Stimulated activated memory B cell treated with anti-CD40 and anti-IgM and Interleukin-4, amounts not matched to agents 10 μg/mL and 1 μg/mL and 100 μg/mL, for 72 hours (primary cell): ENCODE data around the gene CORO2B.

ENCODE experiments used
- ATAC-seq: fragments of 150-1000 bp; cut with Tn5 transposase; 2 replicates; pipeline ENCODE4 v1.10.0; 2021
- H3K27ac Mint-ChIP-seq: one replicate; pipeline ENCODE4 v1.8.0; 2022; ENCODE audit warnings: mild to moderate bottlenecking, mixed read lengths
- H3K27me3 Mint-ChIP-seq: one replicate; pipeline ENCODE4 v1.8.0; 2022; ENCODE audit warnings: mixed read lengths
- H3K36me3 Mint-ChIP-seq: one replicate; pipeline ENCODE4 v1.8.0; 2022; ENCODE audit warnings: mixed read lengths
- H3K4me1 Mint-ChIP-seq: one replicate; pipeline ENCODE4 v1.8.0; 2022; ENCODE audit warnings: mixed read lengths
- H3K4me3 Mint-ChIP-seq: one replicate; pipeline ENCODE4 v1.8.0; 2022; ENCODE audit warnings: mild to moderate bottlenecking, moderate library complexity, mixed read lengths
- H3K9me3 Mint-ChIP-seq: one replicate; pipeline ENCODE4 v1.8.0; 2022; ENCODE audit warnings: mixed read lengths

CORO2B gene

GRCh38 chr15:68775671-68776476, 197.1 kb downstream of the CORO2B start:
- Mint-ChIP-seq H3K4me3 (no peak overlapping the region), H3K27me3 (no peaks in the 10 kb centered on the region), H3K9me3 (no peaks in the 10 kb centered on the region), H3K4me1 (no peaks in the 10 kb centered on the region), H3K27ac (no peak overlapping the region), H3K36me3 (peaks cover 16% of the 10 kb centered on the region)
- no peak for ATAC-seq

DNA sequence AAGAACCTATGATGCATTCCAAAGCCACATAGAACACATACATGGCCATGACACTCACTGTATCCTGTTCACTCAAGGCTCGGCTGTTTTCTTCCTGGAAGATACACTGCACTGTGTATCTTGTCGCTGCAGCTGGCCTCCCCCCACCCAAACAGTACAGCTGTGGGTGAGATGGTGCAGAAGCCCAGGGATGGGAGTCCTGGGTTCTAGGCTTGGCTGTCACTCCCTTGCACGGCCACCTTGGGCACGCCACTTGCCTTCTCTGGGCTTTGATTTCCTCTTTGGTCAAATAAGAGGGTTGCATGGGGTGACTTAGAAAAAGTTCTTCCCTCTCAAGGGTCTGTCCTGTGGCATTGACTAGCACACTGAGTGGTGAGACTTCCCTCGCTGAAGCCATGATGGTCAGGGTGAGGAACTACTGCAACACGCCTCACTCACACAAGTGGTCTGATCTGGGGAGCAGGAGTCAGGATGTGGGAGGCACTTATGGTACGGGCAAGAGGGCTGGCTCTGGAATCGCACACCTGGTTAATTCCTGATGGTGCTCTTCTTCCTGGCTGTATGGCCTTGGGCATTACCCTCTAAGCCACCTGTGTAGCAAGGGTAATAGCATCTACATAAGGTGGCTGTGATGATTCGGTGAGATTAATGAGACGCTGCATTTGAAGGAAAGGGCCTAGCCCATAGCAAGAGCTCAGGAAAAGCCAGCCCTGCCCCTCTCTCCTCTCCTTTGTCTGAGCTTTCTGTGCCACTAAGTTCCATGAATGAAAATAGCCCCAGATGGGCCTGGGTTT, 197.9 kb downstream of the CORO2B start:
- no peak overlapping the region for H3K27ac Mint-ChIP-seq
- peaks cover 16% of the 10 kb centered on the region for H3K36me3 Mint-ChIP-seq
- no peaks in the 10 kb centered on the region for H3K9me3 Mint-ChIP-seq
- no peaks in the 10 kb centered on the region for H3K4me1 Mint-ChIP-seq
- no peaks in the 10 kb centered on the region for H3K27me3 Mint-ChIP-seq
- no peak for ATAC-seq
- no peak overlapping the region for H3K4me3 Mint-ChIP-seq
